Ectodermal cell (in vitro differentiated cells): ENCODE data around the gene RABEP1. TPM values are rescaled to one million over a fixed set of nuclear protein-coding genes. Genes with fewer than 3 reads are reported as not detected.
"Not testable (repeated sequence)": the region's sequence is repeated elsewhere in the genome, so short reads cannot be mapped to it uniquely, and the experiment has no call there.

Experiments used
- H3K27ac ChIP-seq: 2 replicates; pipeline ENCODE4 v1.7.0; 2013; ENCODE audit warnings: mild to moderate bottlenecking, low read depth, low read length; ENCODE audit not compliant: insufficient read depth, poor library complexity, severe bottlenecking
- H3K27me3 ChIP-seq: 2 replicates; pipeline ENCODE4 v1.7.0; 2013; ENCODE audit warnings: mild to moderate bottlenecking, low read length; ENCODE audit not compliant: insufficient read depth, control insufficient read depth, poor library complexity, severe bottlenecking
- H3K36me3 ChIP-seq: one replicate; pipeline ENCODE4 v1.7.0; 2013; ENCODE audit warnings: low read length; ENCODE audit not compliant: control insufficient read depth, insufficient read depth
- H3K4me1 ChIP-seq: one replicate; pipeline ENCODE4 v1.7.0; 2013; ENCODE audit warnings: low read length; ENCODE audit not compliant: control insufficient read depth, insufficient read depth
- H3K4me3 ChIP-seq: 2 replicates; pipeline ENCODE4 v1.7.0; 2013; ENCODE audit warnings: low read depth, low read length, control low read depth; ENCODE audit not compliant: insufficient read depth
- H3K9me3 ChIP-seq: 2 replicates; pipeline ENCODE4 v1.7.0; 2013; ENCODE audit warnings: mild to moderate bottlenecking, low read length, moderate library complexity; ENCODE audit not compliant: control insufficient read depth
- WGBS, 2 experiments: methylation state at CpG; one replicate each; pipeline ENCODE4 v1.1.7; 2013; ENCODE audit warnings: missing lambda C conversion rate in 2 of 2; 5-methylcytosine and 5-hydroxymethylcytosine counted together
- polyA plus RNA-seq, 4 experiments: library from polyadenylated mRNA; stranded (reverse); fragments of 50-300 nt; gene quantifications; one replicate each; pipeline ENCODE4 v1.2.3, GENCODE V29; 2013

RABEP1 gene, protein sequence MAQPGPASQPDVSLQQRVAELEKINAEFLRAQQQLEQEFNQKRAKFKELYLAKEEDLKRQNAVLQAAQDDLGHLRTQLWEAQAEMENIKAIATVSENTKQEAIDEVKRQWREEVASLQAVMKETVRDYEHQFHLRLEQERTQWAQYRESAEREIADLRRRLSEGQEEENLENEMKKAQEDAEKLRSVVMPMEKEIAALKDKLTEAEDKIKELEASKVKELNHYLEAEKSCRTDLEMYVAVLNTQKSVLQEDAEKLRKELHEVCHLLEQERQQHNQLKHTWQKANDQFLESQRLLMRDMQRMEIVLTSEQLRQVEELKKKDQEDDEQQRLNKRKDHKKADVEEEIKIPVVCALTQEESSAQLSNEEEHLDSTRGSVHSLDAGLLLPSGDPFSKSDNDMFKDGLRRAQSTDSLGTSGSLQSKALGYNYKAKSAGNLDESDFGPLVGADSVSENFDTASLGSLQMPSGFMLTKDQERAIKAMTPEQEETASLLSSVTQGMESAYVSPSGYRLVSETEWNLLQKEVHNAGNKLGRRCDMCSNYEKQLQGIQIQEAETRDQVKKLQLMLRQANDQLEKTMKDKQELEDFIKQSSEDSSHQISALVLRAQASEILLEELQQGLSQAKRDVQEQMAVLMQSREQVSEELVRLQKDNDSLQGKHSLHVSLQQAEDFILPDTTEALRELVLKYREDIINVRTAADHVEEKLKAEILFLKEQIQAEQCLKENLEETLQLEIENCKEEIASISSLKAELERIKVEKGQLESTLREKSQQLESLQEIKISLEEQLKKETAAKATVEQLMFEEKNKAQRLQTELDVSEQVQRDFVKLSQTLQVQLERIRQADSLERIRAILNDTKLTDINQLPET
- polyA plus RNA-seq (2013, experiment 1 of 4), result 57.5 TPM
- polyA plus RNA-seq (2013, experiment 2 of 4), result 51.4 TPM
- 42.2 TPM for polyA plus RNA-seq (2013, experiment 3 of 4)
- polyA plus RNA-seq (2013, experiment 4 of 4), result 47.7 TPM

DNA sequence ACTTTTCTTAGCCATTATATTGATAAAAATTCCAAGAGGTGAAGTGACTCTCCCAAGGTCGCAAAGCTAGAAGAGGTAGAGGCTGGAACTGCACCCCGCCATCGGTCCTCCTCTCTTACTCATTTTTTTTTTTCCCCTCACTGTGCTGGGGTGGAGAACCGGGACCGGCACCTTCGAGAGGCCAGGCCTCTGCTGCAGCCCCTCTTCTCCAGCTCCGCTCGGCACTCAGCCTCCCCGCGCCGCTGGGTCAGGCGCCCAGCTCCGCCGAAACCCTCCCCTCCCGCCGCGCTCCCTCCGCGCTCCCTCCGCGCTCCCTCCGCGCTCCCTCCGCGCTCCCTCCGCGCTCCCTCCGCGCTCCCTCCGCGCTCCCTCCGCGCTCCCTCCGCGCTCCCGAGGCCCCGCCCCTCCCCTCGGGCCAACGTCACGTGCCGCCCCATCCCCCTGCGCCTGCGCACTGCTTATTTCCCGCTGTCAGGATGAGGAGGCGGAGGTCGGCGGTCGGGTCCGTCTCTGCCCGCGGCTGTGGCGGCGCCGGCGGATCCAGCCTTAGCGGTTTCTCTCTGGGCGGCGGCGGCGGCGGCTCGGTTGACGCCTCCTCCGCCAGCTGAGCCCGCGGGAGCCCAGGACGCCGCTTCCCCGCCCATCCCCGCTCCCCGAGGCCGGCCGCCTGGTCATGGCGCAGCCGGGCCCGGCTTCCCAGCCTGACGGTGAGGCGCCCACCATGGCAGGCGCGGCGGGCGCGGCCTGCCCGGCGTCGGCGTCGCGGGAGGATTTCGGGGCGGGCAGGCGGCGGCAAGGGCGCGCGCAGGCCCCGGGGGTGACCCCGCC, at the start of gene RABEP1:
TSS of gene RABEP1 (plus strand) at position 471 of the 828 bp plus-strand sequence. CDS start at position 674, 203 bp downstream.
- no peaks in the 10 kb centered on the region for H3K9me3 ChIP-seq
- peak within 1 kb of the TSS; percentile 62 for H3K27ac ChIP-seq
- peak within 1 kb of the TSS; percentile 50 for H3K4me3 ChIP-seq
- WGBS, 2 experiments, result 1% methylated on average over 98 of the region's 98 CpGs
- H3K27me3 ChIP-seq, result no peaks in the 10 kb centered on the region
- no peaks in the 10 kb centered on the region for H3K4me1 ChIP-seq
- H3K36me3 ChIP-seq, result no peaks in the 10 kb centered on the region

DNA sequence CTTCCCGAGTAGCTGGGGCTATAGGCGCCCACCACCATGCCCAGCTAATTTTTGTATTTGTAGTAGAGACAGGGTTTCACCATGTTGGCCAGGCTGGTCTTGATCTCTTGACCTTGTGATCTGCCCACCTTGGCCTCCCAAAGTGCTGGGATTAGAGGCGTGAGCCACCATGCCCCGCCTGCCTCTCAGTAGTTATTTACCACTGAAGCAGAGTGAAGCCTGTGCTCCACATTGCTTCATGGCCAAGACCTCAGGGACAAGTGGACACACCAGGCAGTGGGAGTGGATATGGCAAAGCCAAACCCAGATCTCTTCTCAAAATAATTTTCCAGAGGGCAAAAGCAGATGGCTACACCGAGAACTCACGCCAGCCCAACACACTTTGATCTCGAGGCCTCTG, 48.6 kb upstream of the RABEP1 start:
- H3K27ac ChIP-seq, H3K4me3 ChIP-seq: not testable (repeated sequence)
- WGBS, 2 experiments, result 93 to 97% methylated on average over 7 of the region's 7 CpGs

DNA sequence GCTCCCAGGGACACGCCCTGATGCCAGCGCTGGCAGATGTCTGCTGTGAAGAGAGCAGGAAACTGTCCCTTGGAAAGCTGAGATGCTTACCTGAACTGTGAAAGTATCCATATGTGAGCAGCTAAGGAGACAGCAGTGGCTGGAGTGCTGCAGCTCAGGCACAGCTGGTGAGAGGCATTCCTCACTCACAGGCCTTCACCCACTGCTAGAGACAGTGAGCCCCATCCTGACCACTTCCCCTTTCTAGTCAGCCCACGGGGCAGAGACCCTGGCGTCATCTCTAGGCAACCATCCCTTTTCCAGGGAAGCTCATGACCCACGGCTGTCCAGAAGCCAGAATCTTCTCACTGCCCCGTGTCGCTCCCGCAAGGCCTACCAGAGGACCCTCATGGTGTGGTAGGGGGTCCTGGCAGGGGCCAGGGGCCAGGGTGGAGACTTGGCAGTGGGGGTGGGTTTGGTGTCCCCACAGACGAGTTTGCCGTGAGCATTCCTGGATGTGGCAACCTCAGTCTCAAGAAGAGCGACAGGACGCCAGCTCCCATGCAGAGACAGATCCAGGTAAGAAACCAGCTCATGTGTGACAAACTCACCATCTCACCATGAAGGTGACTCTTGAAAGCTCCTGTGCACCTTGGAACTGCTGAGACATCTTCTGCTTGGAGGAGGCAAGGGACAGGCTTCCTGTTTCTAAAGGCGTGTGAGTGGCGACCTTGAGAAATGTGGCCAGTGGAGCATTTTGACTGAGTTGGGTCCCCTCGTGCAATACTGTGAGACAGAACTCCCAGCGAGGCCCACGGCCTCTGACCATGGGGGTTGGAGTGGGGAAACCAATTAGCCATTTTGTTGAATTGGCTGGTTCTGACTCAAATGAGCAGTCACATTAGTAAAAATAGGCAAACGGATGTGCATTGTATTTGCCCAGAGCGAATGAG, 47.2 kb upstream of the RABEP1 start, which contains the start of gene SCIMP:
TSS of gene SCIMP (minus strand) at position 216 of the 932 bp plus-strand sequence. CDS start at position 111, 105 bp downstream.
- Histone ChIP-seq H3K27ac (no peak within 1 kb of the TSS), H3K4me3 (no peak within 1 kb of the TSS), H3K9me3 (no peaks in the 10 kb centered on the region), H3K4me1 (no peaks in the 10 kb centered on the region), H3K36me3 (no peaks in the 10 kb centered on the region), H3K27me3 (no peaks in the 10 kb centered on the region)
- WGBS, 2 experiments, result 95 to 96% methylated on average over 19 of the region's 19 CpGs

More for the DNA sequence above, 48.6 kb upstream of the RABEP1 start:
- H3K9me3 ChIP-seq, H3K4me1 ChIP-seq, H3K36me3 ChIP-seq, H3K27me3 ChIP-seq: not testable (repeated sequence)

DNA sequence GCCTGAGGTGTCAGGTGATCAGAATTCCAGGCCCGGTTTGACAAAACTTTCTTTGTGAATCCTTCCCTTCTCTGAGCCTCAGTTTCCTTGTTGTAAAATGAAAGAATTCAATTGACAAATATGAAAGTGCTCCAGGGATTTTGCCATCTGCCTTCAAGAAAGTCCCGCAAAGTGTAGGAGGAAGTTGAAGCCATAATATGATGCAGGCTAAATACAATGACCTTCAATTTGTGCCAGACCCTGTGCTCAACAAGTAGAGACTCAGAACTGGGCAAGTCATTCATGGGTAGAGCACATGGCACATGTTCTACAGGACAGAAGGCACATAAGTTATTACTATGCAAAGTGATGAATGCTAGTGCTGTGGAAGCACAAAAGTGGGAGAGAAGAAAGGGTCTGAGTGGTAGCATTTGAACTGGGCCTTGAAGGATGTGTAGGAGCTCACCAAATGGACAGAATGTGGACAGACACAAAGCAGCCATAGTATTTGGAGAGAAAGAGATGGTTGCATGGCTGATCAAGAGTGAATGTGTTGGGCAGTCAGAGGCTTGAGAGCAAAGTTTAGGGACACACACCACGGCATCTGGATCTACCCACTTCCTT, 45.0 kb upstream of the RABEP1 start:
- H3K4me1 ChIP-seq, result no peaks in the 10 kb centered on the region
- 91 to 92% methylated on average over 3 of the region's 3 CpGs for WGBS, 2 experiments
- no peak overlapping the region for H3K27ac ChIP-seq
- no peaks in the 10 kb centered on the region for H3K9me3 ChIP-seq
- no peaks in the 10 kb centered on the region for H3K27me3 ChIP-seq
- H3K4me3 ChIP-seq, result no peak overlapping the region
- no peaks in the 10 kb centered on the region for H3K36me3 ChIP-seq

DNA sequence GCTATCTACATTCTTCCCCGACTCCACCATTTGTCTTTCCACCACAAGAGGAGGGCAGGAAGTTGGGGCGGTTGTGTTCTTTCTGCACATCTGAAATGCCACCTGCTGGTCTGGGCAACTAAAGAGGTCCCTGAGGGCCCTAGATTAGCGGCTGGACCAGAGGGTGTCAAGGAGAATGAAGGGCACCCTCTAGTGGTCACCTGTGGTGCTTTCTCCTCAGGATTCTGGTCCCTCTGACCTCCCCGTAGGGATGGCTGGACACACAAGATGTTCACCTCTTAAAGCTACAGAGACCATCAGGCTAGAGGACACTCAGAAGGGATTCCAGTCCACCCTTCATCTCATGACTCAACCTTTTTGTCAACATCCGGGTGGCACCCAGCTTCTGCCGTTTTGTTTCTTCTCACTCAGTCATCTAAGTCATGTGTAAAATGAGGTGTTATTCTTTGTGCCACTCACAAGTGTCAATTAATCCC, 44.5 kb upstream of the RABEP1 start:
- no peaks in the 10 kb centered on the region for H3K27me3 ChIP-seq
- 38 to 42% methylated on average over 6 of the region's 6 CpGs for WGBS, 2 experiments

DNA sequence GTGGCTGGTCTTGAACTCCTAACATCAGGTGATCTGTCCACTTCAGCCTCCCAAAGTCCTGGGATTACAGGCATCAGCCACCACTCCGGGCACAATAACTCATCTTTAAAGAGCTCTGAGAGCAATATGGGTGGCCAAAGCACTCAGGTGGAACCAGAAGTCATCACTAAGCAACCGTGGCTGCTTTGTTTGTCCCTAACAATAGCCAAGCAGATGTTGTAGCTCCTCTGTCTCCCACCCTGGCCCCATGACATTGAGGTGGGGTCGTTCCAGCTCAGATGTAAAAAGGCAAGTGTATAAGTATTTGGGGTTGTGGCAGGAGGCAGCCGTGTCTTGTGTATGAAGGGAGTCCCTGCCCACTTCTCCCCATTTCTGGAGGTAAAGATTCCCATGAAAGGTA, 43.8 kb upstream of the RABEP1 start:
- no peaks in the 10 kb centered on the region for H3K36me3 ChIP-seq
- no peak overlapping the region for H3K27ac ChIP-seq
- no peak overlapping the region for H3K4me3 ChIP-seq
- no peaks in the 10 kb centered on the region for H3K9me3 ChIP-seq
- WGBS, 2 experiments, result 78 to 81% methylated on average over 4 of the region's 4 CpGs
- H3K4me1 ChIP-seq, result no peaks in the 10 kb centered on the region
- H3K27me3 ChIP-seq, result no peaks in the 10 kb centered on the region

More for the DNA sequence above, 44.5 kb upstream of the RABEP1 start:
- Histone ChIP-seq H3K9me3 (no peaks in the 10 kb centered on the region), H3K36me3 (no peaks in the 10 kb centered on the region), H3K4me1 (no peaks in the 10 kb centered on the region), H3K27ac (no peak overlapping the region), H3K4me3 (no peak overlapping the region)

DNA sequence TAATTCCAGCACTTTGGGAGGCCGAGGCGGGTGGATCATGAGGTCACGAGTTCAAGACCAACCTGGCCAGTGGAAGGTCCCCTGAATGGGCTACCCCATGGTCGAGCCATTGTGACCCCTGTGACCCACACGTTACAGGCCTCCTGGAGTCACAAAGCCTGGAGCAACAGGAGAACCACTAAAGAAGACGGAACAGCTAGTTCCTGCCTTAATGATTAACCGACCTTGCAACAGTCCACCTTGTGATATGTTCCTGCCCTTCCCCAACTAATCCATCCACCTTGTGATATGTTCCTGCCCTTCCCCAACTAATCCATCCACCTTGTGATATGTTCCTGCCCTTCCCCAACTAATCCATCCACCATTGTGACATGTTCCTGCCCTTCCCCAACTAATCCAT, 42.3 kb upstream of the RABEP1 start:
- not testable (repeated sequence) for H3K9me3 ChIP-seq
- 88 to 89% methylated on average over 7 of the region's 7 CpGs for WGBS, 2 experiments

DNA sequence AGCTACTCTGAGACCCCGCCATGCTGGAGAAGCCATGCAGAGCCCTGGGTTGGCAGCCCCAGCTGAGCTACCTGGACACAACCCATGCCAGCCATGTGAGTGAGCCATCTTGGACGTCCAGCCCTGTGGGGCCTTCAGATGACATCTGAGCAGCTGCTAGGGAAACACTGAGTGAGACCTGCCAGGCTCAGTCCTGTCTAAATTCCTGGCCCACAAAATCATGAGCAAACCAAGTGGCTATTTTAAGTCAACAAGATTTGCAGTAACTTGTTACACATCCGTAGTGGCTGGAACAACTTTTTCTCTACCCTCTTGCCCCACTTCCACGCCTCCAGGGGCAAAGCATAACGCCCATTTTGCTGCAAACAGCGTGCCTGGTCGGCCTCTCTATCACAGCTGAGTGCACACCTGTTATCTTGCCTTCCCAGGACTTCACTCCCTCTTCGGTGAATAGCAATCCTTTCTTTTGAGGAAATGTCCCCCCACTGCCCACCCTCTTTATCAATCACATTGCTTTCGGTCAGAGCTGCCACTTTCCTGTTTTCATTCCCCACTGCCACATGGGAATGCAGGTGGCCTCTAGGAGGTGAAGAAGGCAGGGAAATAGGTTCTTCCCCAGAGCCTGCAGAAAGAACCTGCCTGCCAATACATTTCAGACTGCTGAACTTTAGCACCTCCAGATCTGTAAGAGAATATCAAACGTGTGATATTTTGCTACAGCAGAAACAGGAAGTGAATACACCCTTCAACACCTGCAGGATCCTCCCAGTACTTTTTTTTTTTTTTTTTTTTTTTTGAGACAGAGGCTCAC, 40.0 kb upstream of the RABEP1 start:
- WGBS, 2 experiments, result 86 to 87% methylated on average over 10 of the region's 10 CpGs
- H3K4me1 ChIP-seq, result no peaks in the 10 kb centered on the region

More for the DNA sequence above, 42.3 kb upstream of the RABEP1 start:
- H3K36me3 ChIP-seq, H3K27me3 ChIP-seq, H3K27ac ChIP-seq, H3K4me1 ChIP-seq, H3K4me3 ChIP-seq: not testable (repeated sequence)

More for the DNA sequence above, 40.0 kb upstream of the RABEP1 start:
- Histone ChIP-seq H3K27ac (no peak overlapping the region), H3K9me3 (no peaks in the 10 kb centered on the region), H3K4me3 (no peak overlapping the region), H3K36me3 (no peaks in the 10 kb centered on the region), H3K27me3 (no peaks in the 10 kb centered on the region)
